Fibroblast of upper back skin (primary cell): ENCODE results near the gene QSER1.
A peak's percentile ranks its signal among the peaks of the same experiment; 100 is the strongest.
"Not testable (repeated sequence)": the region's sequence is repeated elsewhere in the genome, so short reads cannot be mapped to it uniquely, and the experiment has no call there.

Experiments used
- DNase-seq: peaks from one replicate; pipeline ENCODE4 v3.0.0-alpha.2; 2013

The QSER1 gene

GRCh38 chr11:33006010-33006409 lies 113.4 kb downstream of the QSER1 start:
- no peak for DNase-seq

GRCh38 chr11:33013755-33014154 lies 121.1 kb downstream of the QSER1 start:
- DNase-seq: no peak

- peak; percentile 90 for DNase-seq
These were observed 123.3 kb downstream of the QSER1 start, which contains the start of gene DEPDC7 for GRCh38 chr11:33015621-33016551. Gene DEPDC7 (plus strand): TSS chr11:33015878. CDS start chr11:33015956, 78 bp downstream.

- no peak for DNase-seq
These were observed 124.0 kb downstream of the QSER1 start for GRCh38 chr11:33016654-33017053.

- DNase-seq: no peak
These were observed 124.9 kb downstream of the QSER1 start for GRCh38 chr11:33017478-33017877.

GRCh38 chr11:33017965-33018364 lies 125.4 kb downstream of the QSER1 start:
- DNase-seq: no peak

GRCh38 chr11:33018840-33019239 lies 126.2 kb downstream of the QSER1 start:
- no peak for DNase-seq

- no peak for DNase-seq
These were observed 128.9 kb downstream of the QSER1 start for GRCh38 chr11:33021501-33021900.

- DNase-seq: no peak
These were observed 129.3 kb downstream of the QSER1 start for GRCh38 chr11:33021937-33022336.

- DNase-seq: no peak
These were observed 132.7 kb downstream of the QSER1 start for GRCh38 chr11:33025339-33025722.

- DNase-seq: no peak
These were observed 134.6 kb downstream of the QSER1 start for GRCh38 chr11:33027233-33027632.

- DNase-seq: peak; percentile 23
These were observed 135.4 kb downstream of the QSER1 start for GRCh38 chr11:33027846-33028536.

GRCh38 chr11:33028537-33028914 lies 135.9 kb downstream of the QSER1 start:
- DNase-seq: no peak

- DNase-seq: not testable (repeated sequence)
These were observed 136.6 kb downstream of the QSER1 start for GRCh38 chr11:33029218-33029617.
